MV-4-11 (cell line): ENCODE data around the gene SNORC.

ENCODE experiments used
- DNase-seq: peaks from one replicate; lab custom pipeline; 2025; lab: John Stamatoyannopoulos, UW

Gene SNORC

DNA sequence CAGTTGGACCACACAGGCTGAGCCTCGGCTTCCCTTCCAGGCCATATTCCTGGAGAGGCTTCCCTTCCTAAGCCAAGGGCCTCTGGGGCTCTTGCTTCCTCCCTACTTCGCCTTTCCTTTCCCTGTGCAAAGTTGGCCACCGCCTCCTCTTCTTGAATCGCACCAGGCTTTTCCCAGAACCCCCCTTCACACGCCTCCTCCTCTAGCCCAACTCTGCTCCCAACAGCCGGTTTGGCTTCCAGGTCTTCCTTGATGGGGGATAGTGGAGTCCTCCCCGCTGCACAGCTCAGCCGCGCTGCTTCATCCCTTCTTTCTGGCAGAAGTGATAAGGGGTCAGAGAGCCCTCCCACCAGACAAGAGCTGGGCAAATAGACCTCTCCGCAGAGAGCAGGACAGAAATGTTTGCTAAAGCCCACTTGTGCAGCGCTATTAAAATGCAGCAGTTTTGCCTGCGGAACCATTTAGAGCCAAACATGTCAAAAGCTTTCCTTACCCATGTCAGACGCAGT, 56.4 kb downstream of the SNORC start:
- no peak for DNase-seq

DNA sequence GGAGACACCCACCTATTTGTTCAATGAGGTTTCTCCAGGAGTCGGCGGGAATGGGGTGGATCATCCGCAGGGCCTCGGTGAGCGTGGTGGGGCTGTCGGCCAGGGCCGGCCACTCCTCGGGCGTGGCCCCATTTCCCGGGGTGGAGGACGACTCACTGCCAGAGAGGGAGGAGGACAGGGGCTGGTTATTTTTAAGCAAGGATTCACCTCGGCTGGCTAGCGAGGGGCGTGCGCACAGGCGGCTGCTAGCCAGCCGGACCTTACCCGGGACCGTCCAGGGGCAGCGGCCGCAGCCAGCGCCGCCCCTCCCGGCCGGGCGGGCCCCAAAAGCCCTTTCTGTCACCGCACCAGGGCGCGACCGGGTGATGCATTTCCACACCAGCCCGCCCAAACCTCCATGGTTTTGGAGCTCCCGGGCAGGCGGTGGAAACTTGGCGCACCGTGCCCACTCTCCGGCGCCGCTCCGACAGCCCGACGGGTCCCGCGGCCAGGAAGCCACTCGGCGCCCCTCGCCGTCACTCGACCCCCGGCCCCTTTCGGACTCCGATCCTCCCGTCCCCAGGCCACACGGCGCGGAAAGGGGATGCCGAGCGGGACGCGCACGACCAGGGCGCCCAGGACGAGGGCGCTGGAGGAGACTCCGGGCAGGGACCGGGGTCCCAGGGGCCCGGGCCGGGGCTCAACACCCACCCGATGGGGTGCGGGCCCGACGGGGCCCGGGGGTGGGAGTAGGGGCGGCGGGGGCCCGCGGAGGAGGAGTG, 57.1 kb downstream of the SNORC start:
- DNase-seq, result no peak

DNA sequence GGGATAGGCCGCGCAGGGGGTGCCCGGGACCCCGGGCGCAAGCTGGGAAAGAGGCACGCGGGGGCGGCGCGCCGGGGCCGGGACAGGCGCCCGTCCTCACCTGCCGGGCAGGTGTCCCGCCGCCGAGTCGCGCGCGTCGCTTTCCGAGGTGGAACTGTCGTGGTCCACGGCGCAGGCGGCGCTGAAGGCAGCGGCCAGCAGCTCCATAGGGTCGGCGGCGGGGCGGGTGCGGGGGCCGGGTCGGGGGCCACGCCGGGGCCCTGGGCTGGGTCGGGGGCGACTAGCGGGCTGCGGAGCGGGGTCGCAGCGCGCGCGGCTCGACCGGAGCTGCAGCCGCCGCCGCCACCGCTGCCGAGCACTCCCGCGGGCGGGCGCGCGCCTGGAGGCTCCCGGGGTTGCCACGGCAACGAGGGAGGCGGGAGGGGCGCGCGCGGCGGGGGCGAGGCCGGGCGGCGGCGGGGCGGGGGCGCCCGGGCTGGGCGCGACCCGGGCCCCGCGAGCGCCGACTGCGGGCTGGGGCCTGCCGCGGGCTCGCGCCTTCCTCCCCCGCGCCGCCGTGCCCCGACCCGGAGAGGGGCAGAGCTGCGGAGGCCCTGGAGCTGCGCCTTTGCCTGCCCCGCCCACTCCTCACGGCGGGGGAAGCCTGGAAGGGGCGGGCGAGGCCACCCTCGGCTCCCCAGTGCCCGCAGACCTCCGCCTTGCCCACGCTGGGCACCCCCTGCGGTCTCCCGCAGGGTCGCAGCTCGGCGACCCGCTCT, 57.9 kb downstream of the SNORC start:
- no peak for DNase-seq
